Measurements from ENCODE around the gene PDCD1. TPM values are rescaled to one million over a fixed set of nuclear protein-coding genes. Genes with fewer than 3 reads are reported as not detected.
"Not testable (repeated sequence)": the region's sequence is repeated elsewhere in the genome, so short reads cannot be mapped to it uniquely, and the experiment has no call there.

PDCD1 gene
- total RNA-seq, 2 experiments from 2014 or later: 33.2 to 37.2 TPM

DNA sequence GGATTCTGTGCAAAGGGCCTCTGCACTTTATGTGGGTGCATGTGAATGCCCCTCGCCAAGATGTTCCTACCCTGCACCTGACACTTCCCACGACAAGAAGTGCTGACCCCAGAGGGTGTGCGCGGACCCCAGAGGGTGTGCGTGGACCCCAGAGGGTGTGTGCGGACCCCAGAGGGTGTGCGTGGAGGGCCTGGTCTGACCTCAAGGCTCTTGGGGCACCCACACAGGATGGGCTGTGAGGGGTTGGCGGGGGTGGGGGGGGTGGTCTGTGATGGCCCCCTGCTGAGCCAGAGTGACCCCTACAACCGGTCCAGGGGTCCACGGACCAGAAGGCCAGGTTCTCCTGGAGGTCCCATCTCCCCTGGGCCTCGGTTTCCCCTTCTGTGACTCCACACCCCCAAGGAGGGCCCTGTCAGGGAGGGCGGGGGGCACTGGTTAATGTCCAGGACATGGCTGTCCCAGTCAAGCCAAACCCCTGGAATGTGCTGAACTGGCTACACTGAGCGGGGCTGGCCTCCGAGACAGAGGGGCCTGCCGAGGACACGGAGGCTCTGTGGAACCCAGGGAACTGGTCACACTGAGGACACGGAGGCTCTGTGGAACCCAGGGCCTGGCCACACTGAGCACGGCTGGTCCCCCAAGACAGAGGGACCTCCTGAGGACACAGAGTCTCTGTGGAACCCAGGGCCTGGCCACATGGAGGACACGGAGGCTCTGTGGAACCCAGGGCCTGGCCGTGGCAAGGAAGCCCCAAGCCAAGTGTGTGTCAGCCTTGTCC is 46.6 kb downstream of the PDCD1 start:
- H3K4me1 Mint-ChIP-seq: no peaks in the 10 kb centered on the region
- H3K4me3 Mint-ChIP-seq: no peak overlapping the region
- ChIA-PET CTCF (no interaction called here), POLR2A (no interaction called here)
- no peak for DNase-seq
- no peaks in the 10 kb centered on the region for H3K9me3 Mint-ChIP-seq (ENCODE audit: low read depth)
- no peaks in the 10 kb centered on the region for H3K36me3 Mint-ChIP-seq (ENCODE audit: low read depth)
- intact Hi-C loops (cut with DNase I, micrococcal nuclease): no loop called here
- no peak overlapping the region for H3K27ac Mint-ChIP-seq
- no peak for ATAC-seq
- H3K27me3 Mint-ChIP-seq: peaks cover 3% of the 10 kb centered on the region

GRCh38 chr2:241811201-241811951 is 47.3 kb downstream of the PDCD1 start:
- H3K27ac Mint-ChIP-seq: no peak overlapping the region
- H3K4me1 Mint-ChIP-seq: no peaks in the 10 kb centered on the region
- intact Hi-C loops (cut with DNase I, micrococcal nuclease): no loop called here
- peaks cover 3% of the 10 kb centered on the region for H3K27me3 Mint-ChIP-seq
- POLR2A ChIA-PET: no interaction called here
- CTCF ChIA-PET: no interaction called here
- H3K36me3 Mint-ChIP-seq (ENCODE audit: low read depth): no peaks in the 10 kb centered on the region
- ATAC-seq (no peak), DNase-seq (no peak)
- no peak overlapping the region for H3K4me3 Mint-ChIP-seq
- no peaks in the 10 kb centered on the region for H3K9me3 Mint-ChIP-seq (ENCODE audit: low read depth)

DNA sequence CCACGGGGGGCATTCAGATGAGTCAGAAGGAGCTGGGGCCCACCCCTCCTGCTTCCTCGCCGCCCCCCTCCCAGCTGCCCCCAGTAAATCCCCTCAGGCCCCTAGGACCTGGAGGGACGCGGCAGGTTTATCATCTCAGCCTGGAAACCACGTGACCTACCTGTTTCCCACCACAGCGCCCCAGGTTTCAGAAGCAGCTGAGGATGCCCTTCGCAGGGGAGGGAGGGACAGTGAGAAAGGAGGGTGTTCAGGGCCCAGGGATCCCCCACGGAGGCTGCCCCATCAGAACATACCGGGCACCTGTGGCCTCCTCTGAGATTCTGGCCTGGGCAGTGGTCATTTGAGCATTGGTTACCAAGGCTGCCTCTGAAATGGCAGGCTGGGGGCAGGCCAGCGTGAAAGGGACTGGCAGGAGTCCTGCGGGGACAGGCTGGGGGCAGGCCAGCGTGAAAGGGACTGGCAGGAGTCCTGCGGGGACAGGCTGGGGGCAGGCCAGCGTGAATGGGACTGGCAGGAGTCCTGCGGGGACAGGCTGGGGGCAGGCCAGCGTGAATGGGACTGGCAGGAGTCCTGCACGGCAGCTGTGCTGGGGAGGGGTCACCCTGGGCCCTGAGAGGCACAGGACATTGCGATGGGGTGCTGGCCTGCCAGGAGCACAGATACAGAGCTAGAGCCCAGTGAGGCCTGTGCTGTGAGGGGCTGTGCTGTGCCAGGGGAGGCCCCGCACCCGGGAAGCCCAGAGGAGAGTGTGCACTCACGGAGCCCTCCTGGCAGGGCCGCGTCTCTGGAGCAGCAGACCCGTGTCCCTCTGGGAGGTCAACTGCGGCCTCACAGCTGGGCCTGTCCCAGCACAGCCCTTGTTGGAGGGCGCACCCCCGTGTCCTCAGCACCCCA is 48.1 kb downstream of the PDCD1 start:
- H3K36me3 Mint-ChIP-seq (ENCODE audit: low read depth): no peaks in the 10 kb centered on the region
- peak; percentile 7 for ATAC-seq

DNA sequence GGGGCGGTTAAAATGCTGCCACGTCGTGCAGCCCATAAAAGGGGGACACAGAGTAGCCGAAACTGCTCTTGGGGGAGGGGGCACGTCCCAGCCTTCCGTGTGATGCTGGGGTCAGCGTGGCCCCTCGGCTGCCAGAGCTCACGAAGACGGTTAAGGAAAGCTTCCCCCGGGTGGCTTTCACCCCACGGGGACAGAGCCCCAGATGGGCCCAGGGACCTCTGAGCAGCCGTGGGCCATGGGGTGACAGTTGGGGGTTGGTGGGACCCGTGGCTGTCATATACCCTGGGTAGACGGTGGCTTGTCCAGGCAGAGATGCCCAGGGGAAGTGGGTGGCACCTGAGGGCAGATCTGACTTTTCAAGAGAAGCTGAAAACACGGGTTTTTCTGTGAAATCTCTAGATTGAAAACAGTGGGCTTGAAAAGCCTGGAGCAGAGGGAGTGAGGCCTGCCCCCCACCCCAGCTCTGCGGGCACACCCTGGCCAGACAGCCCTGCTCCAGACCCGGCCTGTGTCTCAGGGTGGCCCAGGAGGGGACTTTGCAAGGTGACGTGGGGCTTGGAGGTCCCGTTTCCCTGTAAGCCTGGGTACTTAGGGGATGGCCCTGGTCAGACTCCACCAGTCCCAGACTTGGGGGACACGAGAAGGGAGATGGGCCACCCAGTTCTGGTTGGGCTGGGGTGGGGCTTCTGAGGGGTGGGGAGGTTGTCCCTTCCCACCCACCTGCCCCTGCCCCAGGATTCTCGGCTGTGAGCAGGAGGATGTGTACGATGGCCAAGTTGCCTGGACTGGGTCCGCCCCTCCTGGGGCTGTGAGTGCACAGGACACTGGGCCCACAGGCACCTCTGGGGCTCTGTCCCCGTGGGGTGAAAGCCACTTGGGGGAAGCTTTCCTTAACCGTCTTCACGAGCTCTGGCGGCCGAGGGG is 49.0 kb downstream of the PDCD1 start:
- H3K27ac Mint-ChIP-seq: no peak overlapping the region
- H3K27me3 Mint-ChIP-seq: peaks cover 3% of the 10 kb centered on the region
- ATAC-seq (no peak), DNase-seq (no peak)
- H3K4me1 Mint-ChIP-seq: peaks cover 3% of the 10 kb centered on the region
- POLR2A ChIA-PET: interaction anchor here (0.7 kb wide), 1 partner anchor 141 kb away, joined by 3 read pairs; no protein-coding TSS in a partner anchor
- no peaks in the 10 kb centered on the region for H3K36me3 Mint-ChIP-seq (ENCODE audit: low read depth)
- H3K9me3 Mint-ChIP-seq (ENCODE audit: low read depth): no peaks in the 10 kb centered on the region
- H3K4me3 Mint-ChIP-seq: no peak overlapping the region
- CTCF ChIA-PET: no interaction called here
- intact Hi-C loops (cut with DNase I, micrococcal nuclease): no loop called here

More for the DNA sequence above, 48.1 kb downstream of the PDCD1 start:
- Mint-ChIP-seq H3K4me1 (no peaks in the 10 kb centered on the region), H3K4me3 (no peak overlapping the region), H3K27ac (no peak overlapping the region), H3K9me3 (ENCODE audit: low read depth) (no peaks in the 10 kb centered on the region), H3K27me3 (peaks cover 3% of the 10 kb centered on the region)
- no peak for DNase-seq
- CTCF ChIA-PET: no interaction called here
- POLR2A ChIA-PET: no interaction called here
- intact Hi-C loops (cut with DNase I, micrococcal nuclease): no loop called here

DNA sequence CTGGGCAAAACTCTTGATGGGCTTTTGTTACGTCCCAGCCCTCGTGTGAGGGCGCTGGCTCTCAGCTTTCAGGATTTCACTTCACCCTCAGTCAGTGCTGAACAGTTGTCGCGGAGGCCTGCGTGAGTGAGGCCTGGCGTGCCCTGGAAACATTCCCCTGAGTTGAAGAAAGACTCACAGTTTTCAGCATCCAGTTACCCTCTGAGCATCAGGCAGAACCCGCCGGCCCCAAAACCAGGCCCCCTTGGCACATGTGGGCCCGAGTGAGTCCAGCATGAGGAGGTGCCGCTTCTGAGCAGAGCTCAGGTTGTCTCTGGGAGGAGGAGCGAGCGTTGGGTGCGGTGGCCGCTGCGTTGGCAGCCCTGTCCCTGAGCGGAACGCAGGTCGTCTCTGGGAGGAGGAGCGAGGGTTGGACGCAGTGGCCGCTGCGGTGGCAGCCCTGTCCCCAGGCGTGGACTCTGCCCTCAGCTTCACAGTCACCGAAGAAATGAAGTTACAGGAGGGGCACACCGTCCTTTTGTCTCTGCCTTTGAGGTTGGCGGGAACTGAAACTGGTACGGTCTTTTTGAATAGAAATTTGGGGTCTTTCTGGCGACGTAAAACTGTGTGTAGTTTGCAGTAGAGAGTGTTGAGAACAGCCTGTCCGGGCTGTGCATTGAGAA is 49.8 kb downstream of the PDCD1 start, which contains the start of gene NEU4:
Gene NEU4 (plus strand): TSS at position 473 of the 662 bp plus-strand sequence. CDS start 5,292 bp downstream, outside the sequence.
- ATAC-seq (no peak), DNase-seq (no peak)
- Mint-ChIP-seq H3K4me1 (peaks cover 4% of the 10 kb centered on the region), H3K27me3 (peaks cover 3% of the 10 kb centered on the region), H3K4me3 (no peak within 1 kb of the TSS), H3K36me3 (ENCODE audit: low read depth) (no peaks in the 10 kb centered on the region), H3K27ac (no peak within 1 kb of the TSS), H3K9me3 (ENCODE audit: low read depth) (no peaks in the 10 kb centered on the region)
- ChIA-PET CTCF (no interaction called here), POLR2A (interaction anchor here (0.6 to 0.7 kb wide), 2 partner anchors 78 to 140 kb away, joined by 3 read pairs; no protein-coding TSS in a partner anchor)
- intact Hi-C loops (cut with DNase I, micrococcal nuclease): no loop called here

DNA sequence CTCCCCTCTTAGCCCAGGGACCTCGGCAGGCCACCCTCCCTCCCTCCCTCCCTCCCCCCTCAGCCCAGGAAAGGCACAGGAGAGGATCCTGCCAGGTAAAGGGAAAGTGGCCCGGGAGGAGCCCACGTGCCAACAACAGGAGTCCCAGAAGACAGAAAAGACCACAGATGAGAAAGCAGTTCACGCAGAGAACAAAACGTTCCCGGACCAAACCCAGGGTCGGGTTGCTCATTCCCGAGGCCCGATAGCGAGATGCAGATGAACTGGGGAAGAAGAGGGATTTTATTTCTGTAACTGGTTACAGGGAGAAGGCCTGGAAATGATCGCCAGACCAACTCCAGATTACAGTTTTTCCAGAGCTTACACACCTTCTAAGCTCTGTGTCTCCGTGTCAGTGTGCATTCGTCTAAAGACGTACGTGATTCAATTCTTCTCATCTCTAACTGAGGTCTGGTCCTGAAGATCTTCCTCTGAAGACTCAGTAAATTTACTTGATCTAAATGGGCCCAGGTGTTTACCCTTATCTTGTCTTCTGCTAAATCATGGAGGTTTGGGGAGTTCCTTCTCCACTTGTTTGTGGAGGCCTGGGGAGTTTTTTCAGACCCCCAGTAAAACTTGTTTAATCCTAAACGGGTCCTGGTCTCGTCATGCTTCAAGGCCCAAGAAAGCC is 50.5 kb downstream of the PDCD1 start:
- ATAC-seq (no peak), DNase-seq (no peak)
- intact Hi-C loops (cut with DNase I, micrococcal nuclease): no loop called here
- no peaks in the 10 kb centered on the region for H3K9me3 Mint-ChIP-seq (ENCODE audit: low read depth)
- peaks cover 7% of the 10 kb centered on the region for H3K4me1 Mint-ChIP-seq
- POLR2A ChIA-PET: interaction anchor here (0.6 kb wide), 1 partner anchor 77 kb away, joined by 3 read pairs; no protein-coding TSS in a partner anchor
- no peaks in the 10 kb centered on the region for H3K36me3 Mint-ChIP-seq (ENCODE audit: low read depth)
- H3K27ac Mint-ChIP-seq: no peak overlapping the region
- CTCF ChIA-PET: interaction anchor here (0.6 kb wide), 2 partner anchors 9 to 14 kb away, joined by 3 read pairs; no protein-coding TSS in a partner anchor
- no peak overlapping the region for H3K4me3 Mint-ChIP-seq
- H3K27me3 Mint-ChIP-seq: peaks cover 6% of the 10 kb centered on the region

- H3K4me3 Mint-ChIP-seq; intact Hi-C loops (cut with DNase I, micrococcal nuclease); H3K27me3 Mint-ChIP-seq; DNase-seq; H3K27ac Mint-ChIP-seq; H3K9me3 Mint-ChIP-seq (ENCODE audit: low read depth); H3K36me3 Mint-ChIP-seq (ENCODE audit: low read depth); ATAC-seq; H3K4me1 Mint-ChIP-seq; POLR2A ChIA-PET; CTCF ChIA-PET: not testable (repeated sequence)
These were observed 52.5 kb downstream of the PDCD1 start for GRCh38 chr2:241806217-241806616.

GRCh38 chr2:241804326-241805229 is 54.1 kb downstream of the PDCD1 start:
- no peaks in the 10 kb centered on the region for H3K9me3 Mint-ChIP-seq (ENCODE audit: low read depth)
- ATAC-seq (peak; percentile 28), DNase-seq (peak; percentile 39)
- no peaks in the 10 kb centered on the region for H3K36me3 Mint-ChIP-seq (ENCODE audit: low read depth)
- H3K4me1 Mint-ChIP-seq: peaks cover 7% of the 10 kb centered on the region
- intact Hi-C loops (cut with DNase I, micrococcal nuclease): loop anchor here in 1 of 2 experiments (5.0 kb wide), 2 partner anchors 42 to 53 kb away; partner anchors contain the start of gene PDCD1
- no peak overlapping the region for H3K27ac Mint-ChIP-seq
- H3K4me3 Mint-ChIP-seq: peak overlapping the region; percentile 50
- H3K27me3 Mint-ChIP-seq: peaks cover 6% of the 10 kb centered on the region
- ChIA-PET CTCF (interaction anchor here (0.8 to 1.4 kb wide), 2 partner anchors 40 to 64 kb away, joined by 4 read pairs; no protein-coding TSS in a partner anchor), POLR2A (interaction anchor here (0.6 kb wide), 1 partner anchor 130 kb away, joined by 3 read pairs; no protein-coding TSS in a partner anchor)
